GM20000 (cell line): Measurements from ENCODE around the gene LASP1.
"Not testable (repeated sequence)": the region's sequence is repeated elsewhere in the genome, so short reads cannot be mapped to it uniquely, and the experiment has no call there.

Experiments
- DNase-seq: peaks from one replicate; pipeline ENCODE4 v3.0.0; 2012; ENCODE audit warnings: low spot score
- CTCF ChIP-seq: IDR thresholded peaks from 2 replicates; pipeline ENCODE4 v1.5.1; 2012; ENCODE audit warnings: mild to moderate bottlenecking, control low read depth; ENCODE audit errors: extremely low read depth, missing control alignments

The LASP1 gene

GRCh38 chr17:38939987-38940386 is 70.1 kb downstream of the LASP1 start:
- no peak for DNase-seq
- TF ChIP-seq CTCF: no peak

GRCh38 chr17:38940404-38940803 is 70.5 kb downstream of the LASP1 start:
- no peak for DNase-seq
- no peak for TF ChIP-seq CTCF

- DNase-seq: no peak
- TF ChIP-seq CTCF: no peak
These were observed 73.0 kb downstream of the LASP1 start for GRCh38 chr17:38942696-38943334.

GRCh38 chr17:38943607-38944006 is 73.7 kb downstream of the LASP1 start:
- no peak for DNase-seq

GRCh38 chr17:38947189-38947588 is 77.3 kb downstream of the LASP1 start:
- DNase-seq: no peak
- no peak for TF ChIP-seq CTCF

More at GRCh38 chr17:38943607-38944006, 73.7 kb downstream of the LASP1 start:
- TF ChIP-seq CTCF: no peak

GRCh38 chr17:38953800-38954199 is 83.9 kb downstream of the LASP1 start:
- not testable (repeated sequence) for DNase-seq

- DNase-seq: no peak
- TF ChIP-seq CTCF: no peak
These were observed 88.5 kb downstream of the LASP1 start for GRCh38 chr17:38958326-38958725.

GRCh38 chr17:38958756-38959155 is 88.9 kb downstream of the LASP1 start:
- no peak for DNase-seq
- no peak for TF ChIP-seq CTCF
